GM18858 (cell line): ENCODE results near the gene ADPRHL1.
"Not testable (repeated sequence)": the region's sequence is repeated elsewhere in the genome, so short reads cannot be mapped to it uniquely, and the experiment has no call there.

Experiments
- ATAC-seq: cut with Tn5 transposase; IDR thresholded peaks from one replicate; pipeline ENCODE4 v1.9.1; 2021; ENCODE audit not compliant: unreplicated experiment

The ADPRHL1 gene

GRCh38 chr13:113373811-113374485 is 79.3 kb downstream of the ADPRHL1 start:
- no peak for ATAC-seq

GRCh38 chr13:113371701-113372100 is 81.6 kb downstream of the ADPRHL1 start:
- ATAC-seq: not testable (repeated sequence)

- no peak for ATAC-seq
Measured at GRCh38 chr13:113371061-113371460, 82.2 kb downstream of the ADPRHL1 start.

GRCh38 chr13:113369881-113370280 is 83.4 kb downstream of the ADPRHL1 start:
- no peak for ATAC-seq

GRCh38 chr13:113369189-113369588 is 84.1 kb downstream of the ADPRHL1 start:
- ATAC-seq: no peak

- not testable (repeated sequence) for ATAC-seq
Measured at GRCh38 chr13:113368353-113368752, 84.9 kb downstream of the ADPRHL1 start.

GRCh38 chr13:113367771-113368170 is 85.5 kb downstream of the ADPRHL1 start:
- no peak for ATAC-seq

GRCh38 chr13:113367020-113367560 is 86.2 kb downstream of the ADPRHL1 start:
- ATAC-seq: no peak

GRCh38 chr13:113365971-113366588 is 87.2 kb downstream of the ADPRHL1 start:
- ATAC-seq: no peak

GRCh38 chr13:113365583-113365970 is 87.7 kb downstream of the ADPRHL1 start:
- ATAC-seq: no peak

- no peak for ATAC-seq
Measured at GRCh38 chr13:113364901-113365582, 88.2 kb downstream of the ADPRHL1 start.

- no peak for ATAC-seq
Measured at GRCh38 chr13:113364311-113364889, 88.9 kb downstream of the ADPRHL1 start.

- ATAC-seq: no peak
Measured at GRCh38 chr13:113361406-113361805, 91.9 kb downstream of the ADPRHL1 start.

GRCh38 chr13:113360446-113360845 is 92.8 kb downstream of the ADPRHL1 start:
- ATAC-seq: no peak

- ATAC-seq: no peak
Measured at GRCh38 chr13:113359571-113359970, 93.7 kb downstream of the ADPRHL1 start.

GRCh38 chr13:113358653-113359190 is 94.6 kb downstream of the ADPRHL1 start:
- ATAC-seq: no peak

- no peak for ATAC-seq
Measured at GRCh38 chr13:113357529-113357928, 95.8 kb downstream of the ADPRHL1 start.

- no peak for ATAC-seq
Measured at GRCh38 chr13:113356596-113356995, 96.7 kb downstream of the ADPRHL1 start.

- ATAC-seq: no peak
Measured at GRCh38 chr13:113355621-113356020, 97.7 kb downstream of the ADPRHL1 start.

- ATAC-seq: no peak
Measured at GRCh38 chr13:113354831-113355610, 98.3 kb downstream of the ADPRHL1 start.
